GM23338 (cell line): ENCODE results near the gene KLHL33. TPM values are rescaled to one million over a fixed set of nuclear protein-coding genes. Genes with fewer than 3 reads are reported as not detected.

Experiments used
- ATAC-seq: fragments of 200-7000 bp; cut with Tn5 transposase; 3 replicates; pipeline ENCODE4 v1.9.1; 2020
- DNase-seq: peaks from one replicate; pipeline ENCODE4 v3.0.0-alpha.2; 2015; ENCODE audit warnings: low spot score
- H2AFZ ChIP-seq: fragments of 200-600 bp; sonication (generic); 2 replicates; pipeline ENCODE4 v1.8.0; 2016; ENCODE audit warnings: antibody characterized with exemption, mild to moderate bottlenecking, moderate library complexity
- H3F3A ChIP-seq: fragments of 200-600 bp; sonication (generic); replicated peaks from 2 replicates; pipeline ENCODE4 v1.8.0; 2017; ENCODE audit warnings: antibody characterized with exemption, mixed run types, low read depth
- H3K27ac ChIP-seq: fragments of 200-600 bp; sonication (generic); 2 replicates; pipeline ENCODE4 v1.6.1; 2016; ENCODE audit warnings: low read depth
- H3K27me3 ChIP-seq: fragments of 200-600 bp; sonication (generic); 2 replicates; pipeline ENCODE4 v1.8.0; 2016; ENCODE audit warnings: mild to moderate bottlenecking, mixed run types, moderate library complexity; ENCODE audit not compliant: insufficient read depth
- H3K36me3 ChIP-seq: fragments of 200-600 bp; sonication (generic); 2 replicates; pipeline ENCODE4 v1.8.0; 2016; ENCODE audit warnings: mild to moderate bottlenecking; ENCODE audit not compliant: insufficient read depth
- H3K4me1 ChIP-seq: fragments of 200-600 bp; sonication (generic); 2 replicates; pipeline ENCODE4 v1.8.0; 2016; ENCODE audit warnings: mild to moderate bottlenecking, moderate library complexity; ENCODE audit not compliant: insufficient read depth
- H3K4me2 ChIP-seq: fragments of 200-600 bp; sonication (generic); 2 replicates; pipeline ENCODE4 v1.7.1; 2017; ENCODE audit warnings: mixed run types
- H3K4me3 ChIP-seq: fragments of 200-600 bp; sonication (generic); 2 replicates; pipeline ENCODE4 v1.6.1; 2016; ENCODE audit warnings: mixed run types
- H3K79me2 ChIP-seq: fragments of 200-600 bp; sonication (generic); replicated peaks from 2 replicates; pipeline ENCODE4 v1.8.0; 2017; ENCODE audit warnings: mild to moderate bottlenecking; ENCODE audit not compliant: insufficient read depth
- H3K9me2 ChIP-seq: fragments of 200-600 bp; sonication (generic); 2 replicates; pipeline ENCODE4 v1.8.0; 2017; ENCODE audit not compliant: insufficient read depth
- H4K20me1 ChIP-seq: fragments of 200-600 bp; sonication (generic); replicated peaks from 2 replicates; pipeline ENCODE4 v1.8.0; 2017; ENCODE audit warnings: mild to moderate bottlenecking; ENCODE audit not compliant: insufficient read depth
- H3K27ac Mint-ChIP-seq: 2 replicates; pipeline ENCODE4 v1.8.0; 2020; ENCODE audit warnings: inconsistent platforms, mild to moderate bottlenecking, moderate library complexity, mixed read lengths
- H3K27me3 Mint-ChIP-seq: 3 replicates; pipeline ENCODE4 v1.8.0; 2022; ENCODE audit warnings: low read depth, mild to moderate bottlenecking, moderate library complexity, mixed read lengths, inconsistent platforms; ENCODE audit not compliant: insufficient read depth, poor library complexity
- H3K36me3 Mint-ChIP-seq: 3 replicates; pipeline ENCODE4 v1.8.0; 2021; ENCODE audit warnings: low read depth, mild to moderate bottlenecking, inconsistent platforms, moderate library complexity, mixed read lengths
- H3K4me1 Mint-ChIP-seq: 3 replicates; pipeline ENCODE4 v1.8.0; 2020; ENCODE audit warnings: mild to moderate bottlenecking, inconsistent platforms, mixed read lengths
- H3K4me3 Mint-ChIP-seq: 3 replicates; pipeline ENCODE4 v1.8.0; 2021; ENCODE audit warnings: moderate library complexity, mild to moderate bottlenecking, inconsistent platforms, mixed read lengths
- H3K9me3 Mint-ChIP-seq: 3 replicates; pipeline ENCODE4 v1.8.0; 2020; ENCODE audit warnings: moderate library complexity, mild to moderate bottlenecking, inconsistent platforms, mixed read lengths
- CREB1 ChIP-seq: fragments of 250-450 bp; sonication (Bioruptor Pico); IDR thresholded peaks from 2 replicates; pipeline ENCODE4 v1.5.0; 2020; ENCODE audit warnings: low read depth, mild to moderate bottlenecking, moderate library complexity
- ETS1 ChIP-seq: IDR thresholded peaks from 2 replicates; pipeline ENCODE4 v1.6.1; 2016; ENCODE audit warnings: antibody characterized with exemption
- EZH2phosphoT487 ChIP-seq: fragments of 200-600 bp; sonication (generic); IDR thresholded peaks from one replicate; pipeline ENCODE4 v1.8.1; 2018; ENCODE audit warnings: antibody characterized with exemption; ENCODE audit not compliant: unreplicated experiment
- NANOG ChIP-seq: IDR thresholded peaks from 2 replicates; pipeline ENCODE4 v1.6.1; 2016; ENCODE audit warnings: antibody characterized with exemption, borderline replicate concordance
- POLR2AphosphoS5 ChIP-seq: IDR thresholded peaks from 2 replicates; pipeline ENCODE4 v1.6.1; 2016; ENCODE audit warnings: antibody characterized with exemption, low read depth
- REST ChIP-seq: IDR thresholded peaks from one replicate; pipeline ENCODE4 v1.6.1; 2018; ENCODE audit warnings: antibody characterized with exemption; ENCODE audit not compliant: unreplicated experiment
- STAT1 ChIP-seq: IDR thresholded peaks from one replicate; pipeline ENCODE4 v1.6.1; 2016; ENCODE audit warnings: antibody characterized with exemption; ENCODE audit not compliant: unreplicated experiment
- ZNF331 ChIP-seq: fragments of 250-450 bp; sonication (Bioruptor Pico); IDR thresholded peaks from 2 replicates; pipeline ENCODE4 v1.5.0; 2020; ENCODE audit warnings: low read depth, mild to moderate bottlenecking, moderate library complexity
- polyA plus RNA-seq: library from polyadenylated mRNA; unstranded; fragments of >200 nt; fragmentation: Nextera tagmentation; extraction: Ambion mirVana; gene quantifications from 2 replicates; pipeline ENCODE4 v1.2.1, GENCODE V29; 2016
- total RNA-seq: library from RNA; depleted of rRNA; stranded (reverse); fragments of >200 nt; shearing (Covaris generic); gene quantifications from 2 replicates; pipeline ENCODE4 v1.2.3, GENCODE V29; 2014
- TF ChIP-seq, protein P1 (sequence below): fragments of 250-450 bp; sonication (Bioruptor Pico); IDR thresholded peaks from 2 replicates; pipeline ENCODE4 v1.5.0; 2020; ENCODE audit warnings: mild to moderate bottlenecking, moderate library complexity

The KLHL33 gene
- total and polyA plus RNA-seq, 2 experiments from 2014 or later, result 0.15 to 0.35 TPM

DNA sequence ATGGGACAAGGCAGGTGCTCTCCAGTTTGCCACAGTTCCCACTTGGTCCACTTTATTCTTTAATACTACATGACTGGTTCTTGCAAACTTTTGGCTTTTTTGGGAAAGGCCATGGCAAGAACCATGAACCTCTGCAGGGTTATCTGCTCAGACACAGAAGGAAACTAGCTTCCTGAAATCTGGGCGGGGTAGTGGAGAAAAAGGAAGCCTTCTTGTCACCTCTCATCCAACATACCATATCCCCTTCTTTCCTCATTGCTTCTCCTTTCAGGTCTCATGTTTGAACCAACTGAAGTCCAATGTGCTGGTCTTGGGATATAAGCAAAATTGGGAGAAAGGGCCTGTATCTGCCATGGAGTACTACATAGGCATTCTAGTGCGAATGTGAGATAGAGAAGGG lies 5.5 kb upstream of the KLHL33 start:
- Histone ChIP-seq H3F3A (no peaks in the 10 kb centered on the region), H3K9me2 (0 out of 2 replicates have a peak, but pooled peaks cover 9% of the 10 kb centered on the region), H3K4me2 (no peak overlapping the region), H4K20me1 (no peaks in the 10 kb centered on the region), H2AFZ (no peak overlapping the region), H3K36me3 (peaks cover 7% of the 10 kb centered on the region), H3K4me3 (no peak overlapping the region), H3K27me3 (peaks cover 3% of the 10 kb centered on the region; the same call in 1 of the 2 replicates), H3K27ac (no peak overlapping the region), H3K4me1 (no peaks in the 10 kb centered on the region), H3K79me2 (no peaks in the 10 kb centered on the region)
- peaks cover 7% of the 10 kb centered on the region; the same call in 2 of the 3 replicates for H3K36me3 Mint-ChIP-seq
- H3K27me3 Mint-ChIP-seq, result peaks cover 5% of the 10 kb centered on the region
- DNase-seq (no peak), ATAC-seq (no peak)
- no peak overlapping the region for H3K4me3 Mint-ChIP-seq
- H3K9me3 Mint-ChIP-seq, result peaks cover 4% of the 10 kb centered on the region; the same call in 2 of the 3 replicates
- no peak overlapping the region for H3K27ac Mint-ChIP-seq
- 0 out of 3 replicates have a peak, but pooled peaks cover 3% of the 10 kb centered on the region for H3K4me1 Mint-ChIP-seq
- no peak for TF ChIP-seq REST
- no peak for TF ChIP-seq ZNF331 (CRISPR knock-in tag)
- no peak for TF ChIP-seq CREB1
- TF ChIP-seq NANOG, result no peak
- TF ChIP-seq STAT1, result no peak
- no peak for TF ChIP-seq POLR2AphosphoS5
- TF ChIP-seq ETS1, result no peak
- no peak for TF ChIP-seq EZH2phosphoT487
- TF ChIP-seq, protein P1, sequence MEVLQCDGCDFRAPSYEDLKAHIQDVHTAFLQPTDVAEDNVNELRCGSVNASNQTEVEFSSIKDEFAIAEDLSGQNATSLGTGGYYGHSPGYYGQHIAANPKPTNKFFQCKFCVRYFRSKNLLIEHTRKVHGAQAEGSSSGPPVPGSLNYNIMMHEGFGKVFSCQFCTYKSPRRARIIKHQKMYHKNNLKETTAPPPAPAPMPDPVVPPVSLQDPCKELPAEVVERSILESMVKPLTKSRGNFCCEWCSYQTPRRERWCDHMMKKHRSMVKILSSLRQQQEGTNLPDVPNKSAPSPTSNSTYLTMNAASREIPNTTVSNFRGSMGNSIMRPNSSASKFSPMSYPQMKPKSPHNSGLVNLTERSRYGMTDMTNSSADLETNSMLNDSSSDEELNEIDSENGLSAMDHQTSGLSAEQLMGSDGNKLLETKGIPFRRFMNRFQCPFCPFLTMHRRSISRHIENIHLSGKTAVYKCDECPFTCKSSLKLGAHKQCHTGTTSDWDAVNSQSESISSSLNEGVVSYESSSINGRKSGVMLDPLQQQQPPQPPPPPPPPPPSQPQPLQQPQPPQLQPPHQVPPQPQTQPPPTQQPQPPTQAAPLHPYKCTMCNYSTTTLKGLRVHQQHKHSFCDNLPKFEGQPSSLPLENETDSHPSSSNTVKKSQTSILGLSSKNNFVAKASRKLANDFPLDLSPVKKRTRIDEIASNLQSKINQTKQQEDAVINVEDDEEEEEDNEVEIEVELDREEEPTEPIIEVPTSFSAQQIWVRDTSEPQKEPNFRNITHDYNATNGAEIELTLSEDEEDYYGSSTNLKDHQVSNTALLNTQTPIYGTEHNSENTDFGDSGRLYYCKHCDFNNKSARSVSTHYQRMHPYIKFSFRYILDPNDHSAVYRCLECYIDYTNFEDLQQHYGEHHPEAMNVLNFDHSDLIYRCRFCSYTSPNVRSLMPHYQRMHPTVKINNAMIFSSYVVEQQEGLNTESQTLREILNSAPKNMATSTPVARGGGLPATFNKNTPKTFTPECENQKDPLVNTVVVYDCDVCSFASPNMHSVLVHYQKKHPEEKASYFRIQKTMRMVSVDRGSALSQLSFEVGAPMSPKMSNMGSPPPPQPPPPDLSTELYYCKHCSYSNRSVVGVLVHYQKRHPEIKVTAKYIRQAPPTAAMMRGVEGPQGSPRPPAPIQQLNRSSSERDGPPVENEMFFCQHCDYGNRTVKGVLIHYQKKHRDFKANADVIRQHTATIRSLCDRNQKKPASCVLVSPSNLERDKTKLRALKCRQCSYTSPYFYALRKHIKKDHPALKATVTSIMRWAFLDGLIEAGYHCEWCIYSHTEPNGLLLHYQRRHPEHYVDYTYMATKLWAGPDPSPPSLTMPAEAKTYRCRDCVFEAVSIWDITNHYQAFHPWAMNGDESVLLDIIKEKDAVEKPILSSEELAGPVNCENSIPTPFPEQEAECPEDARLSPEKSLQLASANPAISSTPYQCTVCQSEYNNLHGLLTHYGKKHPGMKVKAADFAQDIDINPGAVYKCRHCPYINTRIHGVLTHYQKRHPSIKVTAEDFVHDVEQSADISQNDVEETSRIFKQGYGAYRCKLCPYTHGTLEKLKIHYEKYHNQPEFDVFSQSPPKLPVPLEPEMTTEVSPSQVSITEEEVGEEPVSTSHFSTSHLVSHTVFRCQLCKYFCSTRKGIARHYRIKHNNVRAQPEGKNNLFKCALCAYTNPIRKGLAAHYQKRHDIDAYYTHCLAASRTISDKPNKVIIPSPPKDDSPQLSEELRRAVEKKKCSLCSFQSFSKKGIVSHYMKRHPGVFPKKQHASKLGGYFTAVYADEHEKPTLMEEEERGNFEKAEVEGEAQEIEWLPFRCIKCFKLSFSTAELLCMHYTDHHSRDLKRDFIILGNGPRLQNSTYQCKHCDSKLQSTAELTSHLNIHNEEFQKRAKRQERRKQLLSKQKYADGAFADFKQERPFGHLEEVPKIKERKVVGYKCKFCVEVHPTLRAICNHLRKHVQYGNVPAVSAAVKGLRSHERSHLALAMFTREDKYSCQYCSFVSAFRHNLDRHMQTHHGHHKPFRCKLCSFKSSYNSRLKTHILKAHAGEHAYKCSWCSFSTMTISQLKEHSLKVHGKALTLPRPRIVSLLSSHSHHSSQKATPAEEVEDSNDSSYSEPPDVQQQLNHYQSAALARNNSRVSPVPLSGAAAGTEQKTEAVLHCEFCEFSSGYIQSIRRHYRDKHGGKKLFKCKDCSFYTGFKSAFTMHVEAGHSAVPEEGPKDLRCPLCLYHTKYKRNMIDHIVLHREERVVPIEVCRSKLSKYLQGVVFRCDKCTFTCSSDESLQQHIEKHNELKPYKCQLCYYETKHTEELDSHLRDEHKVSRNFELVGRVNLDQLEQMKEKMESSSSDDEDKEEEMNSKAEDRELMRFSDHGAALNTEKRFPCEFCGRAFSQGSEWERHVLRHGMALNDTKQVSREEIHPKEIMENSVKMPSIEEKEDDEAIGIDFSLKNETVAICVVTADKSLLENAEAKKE (CRISPR knock-in tag), result no peak
